HFFc6 (cell line): ENCODE results near the gene DOCK2. TPM values are rescaled to one million over a fixed set of nuclear protein-coding genes. Genes with fewer than 3 reads are reported as not detected.

Source experiments
- DNase-seq: peaks from one replicate; pipeline ENCODE4 v3.0.0-alpha.2; 2018
- H3K27ac Mint-ChIP-seq: 2 replicates; pipeline ENCODE4 v1.8.0; 2020; ENCODE audit warnings: mild to moderate bottlenecking, mixed read lengths
- H3K27me3 Mint-ChIP-seq: 2 replicates; pipeline ENCODE4 v1.8.0; 2021; ENCODE audit warnings: mild to moderate bottlenecking, moderate library complexity, mixed read lengths; ENCODE audit not compliant: insufficient read depth
- H3K36me3 Mint-ChIP-seq: 2 replicates; pipeline ENCODE4 v1.8.0; 2021; ENCODE audit warnings: low read depth, mixed read lengths
- H3K4me1 Mint-ChIP-seq: 2 replicates; pipeline ENCODE4 v1.8.0; 2020; ENCODE audit warnings: low read depth, mixed read lengths
- H3K4me3 Mint-ChIP-seq: 2 replicates; pipeline ENCODE4 v1.8.0; 2020; ENCODE audit warnings: mild to moderate bottlenecking, moderate library complexity, mixed read lengths
- H3K9me3 Mint-ChIP-seq: 2 replicates; pipeline ENCODE4 v1.8.0; 2020; ENCODE audit warnings: mild to moderate bottlenecking, mixed read lengths
- total RNA-seq, 6 experiments: library from RNA; stranded (reverse); fragmentation: NEBNext Ultra II Directional; extraction: Animal tissue kit (Norgen Biotek cat#: 25700); gene quantifications; 2 replicates in 1 of 6; 3 replicates in 5 of 6; pipeline ENCODE4 v1.2.3, GENCODE V29; 2021
- TF ChIP-seq, protein P1 (sequence below): fragments of 200-600 bp; sonication (generic); IDR thresholded peaks from 2 replicates; pipeline ENCODE4 v1.5.0; 2021; ENCODE audit warnings: antibody characterized with exemption, mild to moderate bottlenecking

DOCK2 gene
- total RNA-seq, 6 experiments from 2014 or later, result 1.4 to 6.5 (median 3.0) TPM

DNA sequence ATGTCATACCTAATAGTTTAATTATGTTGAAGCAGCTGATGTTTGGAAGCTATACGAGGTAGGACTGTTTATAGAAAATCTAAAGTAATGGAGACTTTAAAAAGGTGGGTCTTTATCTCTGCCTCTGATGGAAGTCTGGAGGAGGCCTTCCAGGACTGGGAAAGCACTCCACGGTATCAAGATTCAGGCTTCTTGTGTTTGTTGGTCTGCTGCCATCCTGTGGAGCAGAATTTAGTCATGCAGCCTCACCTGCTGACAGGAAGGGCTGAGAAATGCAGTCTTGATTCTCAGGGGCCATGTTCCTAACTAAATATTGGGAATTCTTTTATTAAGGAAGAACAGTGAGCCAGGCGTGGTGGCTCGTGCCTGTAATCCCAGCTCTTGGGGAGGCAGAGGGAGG, 37.6 kb upstream of the DOCK2 start:
- peaks cover 93% of the 10 kb centered on the region for H3K36me3 Mint-ChIP-seq
- peaks cover 86% of the 10 kb centered on the region for H3K4me1 Mint-ChIP-seq
- TF ChIP-seq, protein P1, sequence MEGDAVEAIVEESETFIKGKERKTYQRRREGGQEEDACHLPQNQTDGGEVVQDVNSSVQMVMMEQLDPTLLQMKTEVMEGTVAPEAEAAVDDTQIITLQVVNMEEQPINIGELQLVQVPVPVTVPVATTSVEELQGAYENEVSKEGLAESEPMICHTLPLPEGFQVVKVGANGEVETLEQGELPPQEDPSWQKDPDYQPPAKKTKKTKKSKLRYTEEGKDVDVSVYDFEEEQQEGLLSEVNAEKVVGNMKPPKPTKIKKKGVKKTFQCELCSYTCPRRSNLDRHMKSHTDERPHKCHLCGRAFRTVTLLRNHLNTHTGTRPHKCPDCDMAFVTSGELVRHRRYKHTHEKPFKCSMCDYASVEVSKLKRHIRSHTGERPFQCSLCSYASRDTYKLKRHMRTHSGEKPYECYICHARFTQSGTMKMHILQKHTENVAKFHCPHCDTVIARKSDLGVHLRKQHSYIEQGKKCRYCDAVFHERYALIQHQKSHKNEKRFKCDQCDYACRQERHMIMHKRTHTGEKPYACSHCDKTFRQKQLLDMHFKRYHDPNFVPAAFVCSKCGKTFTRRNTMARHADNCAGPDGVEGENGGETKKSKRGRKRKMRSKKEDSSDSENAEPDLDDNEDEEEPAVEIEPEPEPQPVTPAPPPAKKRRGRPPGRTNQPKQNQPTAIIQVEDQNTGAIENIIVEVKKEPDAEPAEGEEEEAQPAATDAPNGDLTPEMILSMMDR, result no peak
- no peaks in the 10 kb centered on the region for H3K9me3 Mint-ChIP-seq
- peak overlapping the region; percentile 60 for H3K27ac Mint-ChIP-seq
- DNase-seq, result no peak
- no peaks in the 10 kb centered on the region; the same call in 1 of the 2 replicates for H3K27me3 Mint-ChIP-seq
- no peak overlapping the region for H3K4me3 Mint-ChIP-seq

- Mint-ChIP-seq H3K4me3 (peak overlapping the region; percentile 26), H3K36me3 (peaks cover 89% of the 10 kb centered on the region), H3K27me3 (no peaks in the 10 kb centered on the region; the same call in 1 of the 2 replicates), H3K9me3 (no peaks in the 10 kb centered on the region), H3K4me1 (peaks cover 82% of the 10 kb centered on the region), H3K27ac (peak overlapping the region; percentile 72)
- TF ChIP-seq, protein P1, result no peak
- DNase-seq, result peak; percentile 82
Measured at GRCh38 chr5:169602535-169602934, 34.5 kb upstream of the DOCK2 start.

GRCh38 chr5:169606279-169606678, 30.8 kb upstream of the DOCK2 start:
- peaks cover 90% of the 10 kb centered on the region for H3K36me3 Mint-ChIP-seq
- no peak for DNase-seq
- peaks cover 58% of the 10 kb centered on the region for H3K4me1 Mint-ChIP-seq
- H3K27ac Mint-ChIP-seq, result peak overlapping the region; percentile 59
- TF ChIP-seq, protein P1, result no peak
- peaks cover 34% of the 10 kb centered on the region for H3K9me3 Mint-ChIP-seq
- H3K4me3 Mint-ChIP-seq, result no peak overlapping the region
- no peaks in the 10 kb centered on the region; the same call in 1 of the 2 replicates for H3K27me3 Mint-ChIP-seq

DNA sequence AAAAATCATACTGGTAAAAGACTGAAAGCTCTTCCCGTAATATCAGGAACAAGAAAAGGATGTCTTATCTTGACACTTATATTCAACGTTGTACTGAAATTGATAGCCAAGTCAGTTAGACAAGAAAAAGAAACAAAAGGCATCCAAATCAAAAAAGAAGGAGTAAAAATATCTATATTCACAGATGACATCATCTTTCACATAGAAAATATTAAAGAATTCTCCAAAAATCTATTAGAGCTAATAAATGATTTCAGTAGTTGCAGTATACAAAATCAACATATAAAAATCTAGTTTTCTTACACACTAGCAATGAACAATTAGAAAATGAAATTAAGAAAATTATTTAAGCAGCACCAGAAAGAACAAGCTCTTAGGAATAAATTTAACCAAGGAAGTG, 29.2 kb upstream of the DOCK2 start:
- Mint-ChIP-seq H3K27ac (no peak overlapping the region), H3K36me3 (peaks cover 93% of the 10 kb centered on the region), H3K27me3 (no peaks in the 10 kb centered on the region), H3K9me3 (peaks cover 50% of the 10 kb centered on the region), H3K4me1 (peaks cover 42% of the 10 kb centered on the region), H3K4me3 (no peak overlapping the region)
- no peak for DNase-seq
- TF ChIP-seq, protein P1, result no peak

DNA sequence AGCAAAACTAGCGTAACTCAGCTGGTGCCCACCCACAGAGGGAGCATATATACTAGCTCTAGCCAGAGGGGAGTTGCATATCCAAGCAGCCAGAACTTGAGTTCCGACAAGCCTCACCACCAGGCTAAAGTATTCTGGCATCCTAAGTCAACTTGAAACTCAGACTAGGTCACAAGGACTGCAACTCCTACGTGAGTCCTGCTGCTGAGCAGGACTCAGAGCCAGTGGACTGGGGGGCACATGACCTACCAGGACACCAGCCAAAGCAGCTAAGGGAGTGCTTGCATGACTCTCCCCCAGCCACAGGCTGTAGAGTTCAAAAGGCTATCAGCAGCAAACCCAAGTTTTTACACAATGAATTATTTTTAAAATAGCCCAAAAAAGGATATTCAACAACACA, 27.4 kb upstream of the DOCK2 start:
- H3K27ac Mint-ChIP-seq, result no peak overlapping the region
- H3K36me3 Mint-ChIP-seq, result peaks cover 80% of the 10 kb centered on the region
- no peak overlapping the region for H3K4me3 Mint-ChIP-seq
- TF ChIP-seq, protein P1, result no peak
- peaks cover 55% of the 10 kb centered on the region for H3K9me3 Mint-ChIP-seq
- DNase-seq, result no peak
- no peaks in the 10 kb centered on the region for H3K27me3 Mint-ChIP-seq
- peaks cover 36% of the 10 kb centered on the region for H3K4me1 Mint-ChIP-seq

DNA sequence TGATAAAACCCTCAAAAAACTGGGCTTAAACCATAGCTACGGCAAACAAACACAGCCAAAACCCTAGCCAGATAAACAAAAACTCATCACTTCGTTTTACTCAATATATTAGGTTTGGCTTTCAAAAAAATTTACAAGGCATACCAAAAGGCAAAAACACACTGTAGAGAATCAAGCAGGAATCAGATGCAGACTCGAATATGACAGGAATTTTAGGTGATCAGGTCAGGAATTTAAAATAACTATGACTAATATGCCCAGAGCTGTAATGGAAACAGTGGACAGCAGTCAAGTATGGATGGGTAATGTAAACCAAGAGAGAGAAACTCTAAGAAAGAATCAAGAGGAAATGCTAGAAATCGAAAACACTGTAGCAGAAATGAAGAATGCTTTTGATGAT, 26.5 kb upstream of the DOCK2 start:
- H3K27ac Mint-ChIP-seq, result peak overlapping the region; percentile 79
- peak; percentile 79 for DNase-seq
- peak overlapping the region; percentile 22 for H3K4me3 Mint-ChIP-seq
- TF ChIP-seq, protein P1, result no peak
- H3K9me3 Mint-ChIP-seq, result peaks cover 55% of the 10 kb centered on the region
- H3K4me1 Mint-ChIP-seq, result peaks cover 30% of the 10 kb centered on the region
- H3K27me3 Mint-ChIP-seq, result no peaks in the 10 kb centered on the region
- H3K36me3 Mint-ChIP-seq, result peaks cover 71% of the 10 kb centered on the region
